ENCODE data around the gene ATP6V0B. TPM values are rescaled to one million over a fixed set of nuclear protein-coding genes. Genes with fewer than 3 reads are reported as not detected.

The ATP6V0B gene
- total and polyA plus RNA-seq, 2 donors (not counting 1 experiment from before 2014, with no cell fraction given) = 91.0 to 198 TPM

DNA sequence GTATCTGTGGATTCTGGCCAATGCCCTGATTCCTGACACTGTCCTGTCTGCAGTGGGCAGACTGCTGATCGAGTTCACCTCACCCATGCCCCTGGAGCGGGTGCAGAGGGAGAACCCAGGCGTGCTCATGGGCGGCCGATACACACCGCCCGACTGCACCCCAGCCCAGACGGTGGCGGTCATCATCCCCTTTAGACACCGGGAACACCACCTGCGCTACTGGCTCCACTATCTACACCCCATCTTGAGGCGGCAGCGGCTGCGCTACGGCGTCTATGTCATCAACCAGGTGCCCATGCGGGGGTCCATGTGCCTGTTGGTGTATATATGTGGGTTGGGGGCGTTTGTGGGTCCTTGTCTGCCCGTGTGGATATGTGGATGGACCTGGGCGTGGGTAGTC lies 6.9 kb downstream of the ATP6V0B start:
- ATAC-seq (ENCODE audit: low read depth) = no peak

DNA sequence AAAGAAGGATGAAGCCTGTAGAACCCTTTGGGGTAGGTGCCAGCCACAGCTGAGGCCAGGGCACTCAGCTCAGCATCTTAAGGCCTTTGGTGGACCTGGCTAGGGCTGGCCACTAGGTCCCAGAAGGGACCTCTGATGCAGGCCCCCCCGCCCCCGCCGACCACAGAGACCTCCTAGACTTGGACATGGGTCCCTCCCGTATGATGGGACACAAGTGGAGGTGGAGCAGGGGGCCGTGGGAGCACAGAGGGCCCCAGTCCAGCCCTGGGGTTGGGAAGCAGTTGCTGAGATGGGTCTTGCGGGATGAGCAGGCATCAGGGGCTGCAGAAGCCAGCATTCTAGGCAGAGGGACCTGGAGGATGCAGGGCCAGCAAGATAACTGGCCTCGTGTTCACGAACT lies 7.5 kb downstream of the ATP6V0B start:
- Histone ChIP-seq H3K27ac (ENCODE audit: low read length in 2 of 2) (no peak overlapping the region), H3K9me3 (ENCODE audit: control extremely low read depth in 1 of 3, control insufficient read depth in 2 of 3, insufficient read depth in 1 of 3, low read length in 2 of 3) (no peaks in the 10 kb centered on the region), H3K4me1 (ENCODE audit: control insufficient read depth in 2 of 2, insufficient read depth in 2 of 2, low read length in 2 of 2) (peaks cover 19 to 39% of the 10 kb centered on the region in 2 donors), H2AFZ (ENCODE audit: insufficient read depth, low read depth, low read length, poor library complexity, severe bottlenecking) (no peak overlapping the region), H3K79me2 (ENCODE audit: control insufficient read depth, insufficient read depth, low read length) (no peaks in the 10 kb centered on the region), H3K4me3 (ENCODE audit: control extremely low read depth in 1 of 5, extremely low read depth in 1 of 5, insufficient read depth in 1 of 5, low read depth in 2 of 5, low read length in 4 of 5) (no peak overlapping the region), H3K9ac (ENCODE audit: low read length) (no peak overlapping the region), H4K20me1 (ENCODE audit: control insufficient read depth, insufficient read depth, low read length, poor library complexity, severe bottlenecking) (peaks cover 15% of the 10 kb centered on the region), H3K4me2 (replicated peaks; ENCODE audit: low read depth, low read length, poor library complexity, severe bottlenecking) (no peak overlapping the region), H3K36me3 (replicated peaks in 1 of 2; ENCODE audit: control extremely low read depth in 1 of 2, control insufficient read depth in 1 of 2, extremely low read depth in 1 of 2, insufficient read depth in 2 of 2, low read length in 1 of 2) (peaks cover 0 to 10% of the 10 kb centered on the region in 2 experiments), H3K27me3 (replicated peaks in 1 of 4; ENCODE audit: control extremely low read depth in 1 of 4, control insufficient read depth in 3 of 4, insufficient read depth in 4 of 4, low read length in 3 of 4) (no peaks in the 10 kb centered on the region)
- Mint-ChIP-seq H3K27me3 (no peaks in the 10 kb centered on the region), H3K4me3 (peak overlapping the region; percentile 9), H3K27ac (no peak overlapping the region), H3K9me3 (ENCODE audit: insufficient read depth) (no peaks in the 10 kb centered on the region), H3K4me1 (peaks cover 33% of the 10 kb centered on the region)
- ATAC-seq (ENCODE audit: low read depth) (no peak), DNase-seq (no peak)
- intact Hi-C loops (cut with micrococcal nuclease) = no loop called here
- WGBS (ENCODE audit: insufficient coverage) = 92% methylated on average over 8 of the region's 8 CpGs
- no peak for TF ChIP-seq EZH2 (IDR thresholded peaks at IDR 0.05; ENCODE audit: borderline replicate concordance, insufficient read depth, low read depth, low read length, poor library complexity, severe bottlenecking)
- TF ChIP-seq, protein P1, sequence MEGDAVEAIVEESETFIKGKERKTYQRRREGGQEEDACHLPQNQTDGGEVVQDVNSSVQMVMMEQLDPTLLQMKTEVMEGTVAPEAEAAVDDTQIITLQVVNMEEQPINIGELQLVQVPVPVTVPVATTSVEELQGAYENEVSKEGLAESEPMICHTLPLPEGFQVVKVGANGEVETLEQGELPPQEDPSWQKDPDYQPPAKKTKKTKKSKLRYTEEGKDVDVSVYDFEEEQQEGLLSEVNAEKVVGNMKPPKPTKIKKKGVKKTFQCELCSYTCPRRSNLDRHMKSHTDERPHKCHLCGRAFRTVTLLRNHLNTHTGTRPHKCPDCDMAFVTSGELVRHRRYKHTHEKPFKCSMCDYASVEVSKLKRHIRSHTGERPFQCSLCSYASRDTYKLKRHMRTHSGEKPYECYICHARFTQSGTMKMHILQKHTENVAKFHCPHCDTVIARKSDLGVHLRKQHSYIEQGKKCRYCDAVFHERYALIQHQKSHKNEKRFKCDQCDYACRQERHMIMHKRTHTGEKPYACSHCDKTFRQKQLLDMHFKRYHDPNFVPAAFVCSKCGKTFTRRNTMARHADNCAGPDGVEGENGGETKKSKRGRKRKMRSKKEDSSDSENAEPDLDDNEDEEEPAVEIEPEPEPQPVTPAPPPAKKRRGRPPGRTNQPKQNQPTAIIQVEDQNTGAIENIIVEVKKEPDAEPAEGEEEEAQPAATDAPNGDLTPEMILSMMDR (IDR thresholded peaks at IDR 0.05) = no peak
- CTCF ChIA-PET = no interaction called here
- POLR2A ChIA-PET = no interaction called here

More for the DNA sequence above, 6.9 kb downstream of the ATP6V0B start:
- H3K4me1 ChIP-seq (ENCODE audit: control insufficient read depth in 2 of 2, insufficient read depth in 2 of 2, low read length in 2 of 2) = peaks cover 20 to 45% of the 10 kb centered on the region in 2 donors
- CTCF ChIA-PET = no interaction called here
- H3K27ac ChIP-seq (ENCODE audit: low read length in 2 of 2) = no peak overlapping the region
- H3K79me2 ChIP-seq (ENCODE audit: control insufficient read depth, insufficient read depth, low read length) = no peaks in the 10 kb centered on the region
- Mint-ChIP-seq H3K4me1 (peaks cover 39% of the 10 kb centered on the region), H3K27me3 (no peaks in the 10 kb centered on the region), H3K27ac (no peak overlapping the region), H3K4me3 (no peak overlapping the region), H3K9me3 (ENCODE audit: insufficient read depth) (no peaks in the 10 kb centered on the region)
- intact Hi-C loops (cut with micrococcal nuclease) = no loop called here
- peaks cover 21% of the 10 kb centered on the region for H4K20me1 ChIP-seq (ENCODE audit: control insufficient read depth, insufficient read depth, low read length, poor library complexity, severe bottlenecking)
- 98% methylated on average over 14 of the region's 20 CpGs for WGBS (ENCODE audit: insufficient coverage)
- POLR2A ChIA-PET = no interaction called here
- no peak overlapping the region for H3K4me2 ChIP-seq (replicated peaks; ENCODE audit: low read depth, low read length, poor library complexity, severe bottlenecking)
- no peaks in the 10 kb centered on the region for H3K27me3 ChIP-seq (replicated peaks in 1 of 4; ENCODE audit: control extremely low read depth in 1 of 4, control insufficient read depth in 3 of 4, insufficient read depth in 4 of 4, low read length in 3 of 4)
- H3K4me3 ChIP-seq (ENCODE audit: control extremely low read depth in 1 of 5, extremely low read depth in 1 of 5, insufficient read depth in 1 of 5, low read depth in 2 of 5, low read length in 4 of 5) = no peak overlapping the region
- DNase-seq = no peak
- no peaks in the 10 kb centered on the region for H3K9me3 ChIP-seq (ENCODE audit: control extremely low read depth in 1 of 3, control insufficient read depth in 2 of 3, insufficient read depth in 1 of 3, low read length in 2 of 3)
- H3K9ac ChIP-seq (ENCODE audit: low read length) = no peak overlapping the region
- peaks cover 0 to 16% of the 10 kb centered on the region in 2 experiments for H3K36me3 ChIP-seq (replicated peaks in 1 of 2; ENCODE audit: control extremely low read depth in 1 of 2, control insufficient read depth in 1 of 2, extremely low read depth in 1 of 2, insufficient read depth in 2 of 2, low read length in 1 of 2)
- no peak overlapping the region for H2AFZ ChIP-seq (ENCODE audit: insufficient read depth, low read depth, low read length, poor library complexity, severe bottlenecking)
- TF ChIP-seq, protein P1 (IDR thresholded peaks at IDR 0.05) = no peak
- TF ChIP-seq EZH2 (IDR thresholded peaks at IDR 0.05; ENCODE audit: borderline replicate concordance, insufficient read depth, low read depth, low read length, poor library complexity, severe bottlenecking) = no peak

Data from B cell (primary cell).